Retinal pigment epithelial cell (primary cell): ENCODE results near the gene ETFDH.
A peak's percentile ranks its signal among the peaks of the same experiment; 100 is the strongest.

Experiments
- DNase-seq: peaks from one replicate; pipeline ENCODE4 v3.0.0-alpha.2; 2010; ENCODE audit warnings: low read depth
- H3K4me3 ChIP-seq: 2 replicates; pipeline ENCODE4 v1.5.1; 2011; ENCODE audit warnings: mild to moderate bottlenecking, low read length, control low read depth, moderate library complexity
- CTCF ChIP-seq: conservative IDR thresholded peaks from 2 replicates; pipeline ENCODE4 v1.5.1; 2011; ENCODE audit warnings: low read depth, low read length, control low read depth, inconsistent platforms

Gene ETFDH

GRCh38 chr4:158715802-158716201 lies 43.7 kb downstream of the ETFDH start:
- no peak for TF ChIP-seq CTCF
- DNase-seq: no peak
- no peak overlapping the region for H3K4me3 ChIP-seq

DNA sequence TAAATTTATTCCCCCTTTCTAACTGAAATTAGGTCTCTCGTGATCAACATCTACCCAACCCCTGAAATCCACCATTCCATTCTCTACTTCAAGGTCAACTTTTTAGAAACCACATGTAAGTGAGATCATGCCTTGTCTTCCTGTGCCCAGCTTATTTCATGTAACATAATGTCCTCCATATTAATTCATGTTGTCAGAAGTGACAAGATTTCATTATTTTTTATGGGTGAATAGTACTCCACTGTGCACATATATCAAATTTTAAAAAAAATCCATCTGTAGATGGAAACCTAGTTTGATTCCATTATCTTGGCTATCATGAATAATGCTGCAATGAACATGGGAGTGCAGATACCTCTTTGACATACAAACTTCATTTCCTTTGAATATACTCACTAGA lies 49.6 kb downstream of the ETFDH start:
- no peak for TF ChIP-seq CTCF
- no peak for DNase-seq
- no peak overlapping the region for H3K4me3 ChIP-seq

DNA sequence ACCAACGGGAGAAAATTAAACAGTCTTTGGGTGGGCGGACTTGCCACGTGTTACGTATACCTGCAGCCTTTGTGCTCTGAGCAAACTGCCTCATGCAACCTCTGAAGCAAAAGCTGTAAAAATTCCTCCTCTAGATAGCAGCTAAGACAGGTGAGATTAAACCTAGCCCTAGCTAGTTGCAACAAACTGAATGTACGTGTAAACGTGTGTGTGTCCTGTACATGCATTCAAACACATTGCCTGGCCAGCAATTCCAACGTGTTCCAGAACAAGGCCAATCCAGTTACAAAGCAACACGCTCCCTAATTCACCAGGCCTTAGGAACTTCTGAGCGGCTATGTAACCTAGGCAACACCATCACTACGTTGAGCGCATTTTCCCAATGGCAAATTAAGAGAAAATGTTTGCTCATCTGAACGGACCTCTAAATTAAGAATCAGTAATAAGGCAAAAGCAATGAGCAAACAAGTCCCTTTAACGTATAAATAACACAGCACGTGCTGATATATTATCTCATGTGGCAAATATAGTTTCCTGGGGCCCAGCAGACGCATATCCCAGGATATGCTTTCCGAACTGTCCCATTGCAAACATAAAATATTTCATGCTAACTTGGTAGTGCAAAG lies 50.3 kb downstream of the ETFDH start:
- no peak for TF ChIP-seq CTCF
- no peak for DNase-seq
- peak overlapping the region; percentile 83 for H3K4me3 ChIP-seq

DNA sequence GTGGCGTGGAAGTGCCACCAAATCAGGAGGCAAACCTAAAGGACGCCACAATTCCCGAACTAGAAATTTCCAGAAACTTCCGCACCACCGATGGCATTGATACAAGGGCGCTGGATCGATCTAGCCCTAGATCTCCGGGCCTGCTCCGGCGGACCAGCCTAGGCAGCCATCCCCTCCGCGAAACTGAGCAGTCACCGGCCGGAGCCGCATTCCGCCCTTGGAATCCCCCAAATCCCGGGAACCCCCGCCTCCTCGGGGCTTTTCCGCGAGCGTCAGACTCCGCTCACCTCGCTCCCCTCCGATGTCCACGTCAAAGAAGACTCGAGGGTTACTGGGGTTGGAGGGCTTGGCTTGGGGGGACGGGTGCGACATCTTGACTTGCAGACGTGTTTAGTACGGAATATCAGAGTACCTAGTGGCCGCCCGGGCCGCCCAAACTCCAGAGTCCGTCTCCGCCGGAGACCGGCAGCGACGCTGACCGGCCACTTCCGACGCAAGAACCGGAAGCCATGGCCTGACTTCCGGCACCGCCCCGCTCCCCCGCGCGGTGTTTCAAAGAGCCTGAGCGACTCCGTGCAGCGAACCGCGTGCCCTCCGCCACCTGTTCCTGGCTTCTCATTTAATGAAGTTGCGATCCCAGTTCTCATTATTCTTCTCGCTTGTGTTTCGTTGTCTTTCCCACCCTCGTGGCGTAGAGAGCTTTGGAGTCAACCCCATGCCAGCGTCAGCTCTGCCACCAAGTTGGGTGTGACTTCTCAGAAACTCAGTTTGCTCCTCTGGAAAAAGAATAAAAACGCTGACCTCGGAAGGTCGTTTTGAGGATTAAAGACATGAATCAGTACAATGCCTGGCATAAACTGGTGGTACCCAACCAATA lies 51.1 kb downstream of the ETFDH start, which contains the start of gene PPID:
Gene PPID (minus strand): TSS at position 480 of the 877 bp plus-strand sequence. CDS start 108 bp downstream, at position 372.
- no peak for TF ChIP-seq CTCF
- H3K4me3 ChIP-seq: peak within 1 kb of the TSS; percentile 83
- peak; percentile 45 for DNase-seq

- no peak overlapping the region for H3K4me3 ChIP-seq
- no peak for TF ChIP-seq CTCF
- DNase-seq: no peak
Observed at GRCh38 chr4:158724637-158725036, 52.5 kb downstream of the ETFDH start.

DNA sequence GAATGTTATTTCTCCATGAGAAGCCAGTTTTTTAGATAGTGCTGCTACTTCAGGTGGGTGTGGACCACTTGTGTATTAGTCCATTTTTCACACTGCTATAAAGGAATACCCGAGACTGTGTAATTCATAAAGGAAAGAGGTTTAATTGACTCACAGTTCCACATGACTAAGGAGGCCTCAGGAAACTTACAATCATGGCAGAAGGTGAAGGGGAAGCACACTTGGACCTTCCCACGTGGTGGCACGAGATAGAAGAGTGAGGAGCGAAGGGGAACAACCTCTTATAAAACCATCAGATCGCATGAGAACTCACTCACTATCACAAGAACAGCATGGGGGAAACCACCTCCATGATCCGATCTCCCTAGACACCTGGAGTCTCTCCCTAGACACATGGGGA lies 54.5 kb downstream of the ETFDH start:
- no peak for DNase-seq
- no peak for TF ChIP-seq CTCF
- H3K4me3 ChIP-seq: no peak overlapping the region
